Raji (cell line): ENCODE results near the gene FXYD4.

ENCODE experiments used
- POLR2A ChIP-seq: IDR thresholded peaks from 2 replicates; pipeline ENCODE4 v1.6.1; 2011; ENCODE audit warnings: low read depth, low read length, control low read depth; ENCODE audit not compliant: insufficient read depth

The FXYD4 gene

GRCh38 chr10:43365001-43365400, 6.4 kb upstream of the FXYD4 start:
- no peak for TF ChIP-seq POLR2A

GRCh38 chr10:43369921-43370320, 1.5 kb upstream of the FXYD4 start:
- TF ChIP-seq POLR2A = no peak

- no peak for TF ChIP-seq POLR2A
Measured at GRCh38 chr10:43370671-43371215, 693 bp upstream of the FXYD4 start.

- no peak for TF ChIP-seq POLR2A
Measured at GRCh38 chr10:43372765-43373361, 1.4 kb downstream of the FXYD4 start.

- no peak for TF ChIP-seq POLR2A
Measured at GRCh38 chr10:43373461-43373860, 2.0 kb downstream of the FXYD4 start.

DNA sequence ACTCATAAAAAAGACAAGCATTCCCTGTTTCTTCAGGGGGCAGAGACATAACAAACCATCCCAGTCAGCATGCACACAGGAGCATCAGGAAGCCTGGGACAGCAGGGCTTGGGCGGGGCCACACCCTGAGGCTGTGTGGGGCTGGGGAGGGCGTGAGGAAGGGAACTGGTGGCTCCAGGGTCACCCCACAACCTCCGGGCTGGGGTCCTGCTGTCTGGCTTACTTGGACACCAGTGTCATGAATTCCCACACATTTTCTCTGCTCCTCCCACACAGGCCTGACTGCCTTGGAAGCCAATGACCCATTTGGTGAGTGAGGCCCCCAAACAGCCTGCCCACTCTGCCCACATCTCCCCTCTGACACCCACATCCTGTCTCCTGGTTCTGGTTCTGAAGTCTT, 2.8 kb downstream of the FXYD4 start:
- TF ChIP-seq POLR2A = no peak

GRCh38 chr10:43375401-43376020, 4.1 kb downstream of the FXYD4 start:
- no peak for TF ChIP-seq POLR2A

- TF ChIP-seq POLR2A = no peak
Measured at GRCh38 chr10:43376046-43376635, 4.7 kb downstream of the FXYD4 start.

DNA sequence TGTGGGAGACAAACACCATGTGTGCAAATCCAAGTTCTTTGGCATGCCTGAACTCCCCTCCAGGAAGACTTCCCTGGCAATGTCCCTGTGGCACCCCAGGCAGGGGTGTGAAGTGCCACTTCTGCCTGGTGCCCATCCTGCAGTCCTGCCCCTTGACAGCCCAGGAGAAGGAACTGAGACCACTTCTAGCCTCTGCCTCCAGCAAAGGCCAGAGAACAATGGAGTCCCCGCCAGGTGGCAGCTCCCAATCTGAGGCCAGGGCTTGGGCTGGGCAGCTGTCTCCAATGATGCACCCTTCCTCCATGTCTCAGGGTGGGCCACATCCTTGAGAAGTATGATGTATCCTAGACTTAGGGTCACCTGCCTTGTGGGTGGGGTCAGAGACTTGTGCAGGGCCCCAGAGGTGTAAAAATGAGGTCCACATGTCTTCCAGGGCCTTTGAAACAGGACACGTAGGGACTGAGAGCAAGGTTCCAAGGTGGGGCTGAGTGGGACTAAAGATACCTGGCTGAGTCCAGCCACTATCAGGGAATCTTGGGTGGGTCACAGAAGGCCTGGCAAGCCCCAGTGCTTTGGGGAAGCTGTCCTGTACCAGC, 5.5 kb downstream of the FXYD4 start:
- TF ChIP-seq POLR2A = no peak

DNA sequence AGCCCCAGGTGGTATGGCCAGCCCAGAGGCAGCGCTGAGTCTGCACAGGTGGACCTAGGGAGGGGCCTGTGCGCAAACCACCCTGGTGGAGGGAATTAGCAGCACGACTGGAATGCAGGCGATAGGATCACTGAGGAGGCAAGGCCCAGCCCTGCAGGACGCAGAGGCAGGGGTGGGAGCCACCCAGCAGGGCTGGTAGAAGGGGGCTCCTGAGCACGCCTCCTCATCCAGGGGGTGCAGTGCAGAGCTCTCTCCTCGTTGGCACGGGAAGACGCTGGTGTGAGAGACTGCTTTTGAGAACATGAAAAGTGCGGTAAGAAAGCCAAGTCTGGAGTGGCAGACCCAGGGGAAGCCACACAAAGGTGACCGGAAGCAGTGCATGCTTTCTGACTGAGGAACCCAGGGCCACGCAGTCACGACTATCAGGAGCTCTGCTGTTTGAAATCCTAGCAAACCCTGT, 6.0 kb downstream of the FXYD4 start:
- no peak for TF ChIP-seq POLR2A

GRCh38 chr10:43380610-43381222, 9.3 kb downstream of the FXYD4 start:
- no peak for TF ChIP-seq POLR2A

DNA sequence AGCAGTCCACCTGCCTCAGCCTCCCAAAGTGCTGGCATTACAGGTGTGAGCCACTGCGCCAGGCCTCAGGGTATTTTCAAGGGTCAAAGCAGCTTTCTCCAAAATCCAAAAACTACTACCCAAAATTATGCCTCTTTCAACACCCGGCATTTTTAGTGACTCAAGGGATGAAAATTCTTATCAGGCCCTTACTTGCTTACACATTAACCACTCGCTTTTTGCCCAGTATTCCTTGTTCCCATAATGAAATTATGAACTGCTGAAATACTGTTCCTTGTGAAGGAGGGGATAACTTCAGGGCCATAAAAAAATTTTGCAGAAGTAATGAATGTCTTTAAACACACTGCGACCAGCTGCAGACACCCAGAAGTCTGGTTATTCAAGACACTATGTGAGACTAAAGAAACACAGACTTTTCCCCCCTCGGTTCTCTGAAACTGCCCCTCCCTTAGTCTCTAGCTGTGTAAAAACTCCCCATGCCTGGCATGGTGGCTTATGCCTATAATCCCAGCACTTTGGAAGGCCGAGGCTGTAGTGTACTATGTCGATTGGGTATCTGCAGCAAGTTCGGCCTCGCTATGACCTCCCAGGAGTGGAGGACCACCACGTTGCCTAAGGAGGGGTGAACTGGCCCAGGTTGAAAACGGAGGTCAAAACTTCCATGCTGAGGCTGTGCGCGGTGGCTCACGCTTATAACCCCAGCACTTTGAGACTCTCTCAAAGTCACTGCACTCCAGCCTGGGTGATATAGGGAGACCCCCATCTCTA, 12.0 kb downstream of the FXYD4 start:
- TF ChIP-seq POLR2A = no peak

GRCh38 chr10:43384252-43385221, 13.1 kb downstream of the FXYD4 start:
- no peak for TF ChIP-seq POLR2A
